GM12878 (cell line): ENCODE results near the gene SNHG17. TPM values are rescaled to one million over a fixed set of nuclear protein-coding genes. Genes with fewer than 3 reads are reported as not detected.
A peak's percentile ranks its signal among the peaks of the same experiment; 100 is the strongest.

Source experiments
- ATF7 ChIP-seq: fragments of 450-650 bp; IDR thresholded peaks from 2 replicates; pipeline ENCODE4 v1.6.1; 2016; ENCODE audit warnings: low read depth, mild to moderate bottlenecking
- BACH1 ChIP-seq: fragments of 450-650 bp; IDR thresholded peaks from 2 replicates; pipeline ENCODE4 v1.6.1; 2017; ENCODE audit warnings: mild to moderate bottlenecking, borderline replicate concordance
- CBFB ChIP-seq: IDR thresholded peaks from 2 replicates; pipeline ENCODE4 v1.6.1; 2016; ENCODE audit warnings: antibody characterized with exemption, low read depth
- DPF2 ChIP-seq: fragments of 450-650 bp; IDR thresholded peaks from 2 replicates; pipeline ENCODE4 v1.6.1; 2017; ENCODE audit warnings: mild to moderate bottlenecking
- EZH2 ChIP-seq: IDR thresholded peaks from 2 replicates; pipeline ENCODE4 v1.6.1; 2012; ENCODE audit warnings: low read depth, mild to moderate bottlenecking, control low read depth, inconsistent platforms, low read length, borderline replicate concordance; ENCODE audit not compliant: control insufficient read depth
- MXI1 ChIP-seq: fragments of 150-350 bp; IDR thresholded peaks from 2 replicates; pipeline ENCODE4 v1.6.1; 2011; ENCODE audit warnings: low read depth, mild to moderate bottlenecking, inconsistent platforms, low read length, improper control_type of control experiment
- MYB ChIP-seq: fragments of 150-350 bp; IDR thresholded peaks from 2 replicates; pipeline ENCODE4 v1.6.1; 2014; ENCODE audit warnings: mild to moderate bottlenecking, low read depth, low read length, borderline replicate concordance
- MYC ChIP-seq: IDR thresholded peaks from 2 replicates; pipeline ENCODE4 v1.6.1; 2011; ENCODE audit warnings: mild to moderate bottlenecking, low read length, moderate library complexity, inconsistent platforms; ENCODE audit not compliant: insufficient read depth, insufficient replicate concordance, insufficient read length, severe bottlenecking
- NFYA ChIP-seq: IDR thresholded peaks from 2 replicates; pipeline ENCODE4 v1.6.1; 2011; ENCODE audit warnings: low read depth, mild to moderate bottlenecking, low read length, improper control_type of control experiment, borderline replicate concordance
- SPI1 ChIP-seq: IDR thresholded peaks from 2 replicates; pipeline ENCODE4 v1.6.1; 2011; ENCODE audit warnings: low read depth, mild to moderate bottlenecking, low read length, moderate library complexity, borderline replicate concordance; ENCODE audit not compliant: insufficient read depth
- WRNIP1 ChIP-seq: IDR thresholded peaks from 2 replicates; pipeline ENCODE4 v1.6.1; 2011; ENCODE audit warnings: low read depth, low read length, improper control_type of control experiment, borderline replicate concordance
- ZBED1 ChIP-seq: IDR thresholded peaks from 2 replicates; pipeline ENCODE4 v1.6.1; 2016; ENCODE audit warnings: borderline replicate concordance
- polyA plus RNA-seq, 11 experiments: library from polyadenylated mRNA; depleted of rRNA in 4 of 11; unstranded in 6 of 11; stranded (reverse) in 5 of 11; fragments of >200 nt; fragmentation: Nextera tagmentation in 4 of 11; fragmentation: Illumina TruSeq in 1 of 11; extraction: Ambion mirVana in 4 of 11; extraction: Trizol in 1 of 11; gene quantifications; 1 replicate in 1 of 11; 2 replicates in 10 of 11; pipeline versions ENCODE4 v1.2.1 to v1.2.3, GENCODE V29; 2011 to 2016; ENCODE audit warnings: inconsistent platforms in 2 of 11, missing spikeins in 2 of 11, low read depth in 1 of 11
- total RNA-seq, 4 experiments: library from RNA; depleted of rRNA in 3 of 4; stranded (reverse); fragments of >200 nt in 3 of 4; fragmentation: Illumina TruSeq in 1 of 4; extraction: Trizol in 1 of 4; gene quantifications; 2 replicates each; pipeline versions ENCODE4 v1.2.1 to v1.2.3, GENCODE V29; 2013 to 2021
- TF ChIP-seq, protein P1 (sequence below): IDR thresholded peaks from 2 replicates; pipeline ENCODE4 v1.6.1; 2012; ENCODE audit warnings: low read length, inconsistent platforms
- TF ChIP-seq, protein P2 (sequence below): IDR thresholded peaks from 2 replicates; pipeline ENCODE4 v1.6.1; 2012; ENCODE audit warnings: low read depth, low read length, improper control_type of control experiment
- TF ChIP-seq, protein P3 (sequence below): IDR thresholded peaks from 2 replicates; pipeline ENCODE4 v1.6.1; 2011; ENCODE audit warnings: borderline replicate concordance, low read depth, mild to moderate bottlenecking, moderate library complexity, low read length; ENCODE audit not compliant: insufficient read depth, poor library complexity, severe bottlenecking
- TF ChIP-seq, protein P4 (sequence below): IDR thresholded peaks from 2 replicates; pipeline ENCODE4 v1.6.1; 2011; ENCODE audit warnings: borderline replicate concordance, low read depth, mild to moderate bottlenecking, moderate library complexity, mixed read lengths, low read length; ENCODE audit not compliant: insufficient read depth; ENCODE audit errors: extremely low read length
- TF ChIP-seq, protein P5 (sequence below): IDR thresholded peaks from 2 replicates; pipeline ENCODE4 v1.6.1; 2011; ENCODE audit warnings: low read depth, mild to moderate bottlenecking, low read length, moderate library complexity, borderline replicate concordance; ENCODE audit errors: extremely low read depth
- TF ChIP-seq, protein P6 (sequence below): IDR thresholded peaks from 2 replicates; pipeline ENCODE4 v1.6.1; 2012; ENCODE audit warnings: mild to moderate bottlenecking, low read depth, low read length

The SNHG17 gene
- total and polyA plus RNA-seq, 10 of the 15 experiments (the other 5 are each of a cell fraction or from before 2014, with no cell fraction given), result 20.8 to 63.0 (median 33.9) TPM

DNA sequence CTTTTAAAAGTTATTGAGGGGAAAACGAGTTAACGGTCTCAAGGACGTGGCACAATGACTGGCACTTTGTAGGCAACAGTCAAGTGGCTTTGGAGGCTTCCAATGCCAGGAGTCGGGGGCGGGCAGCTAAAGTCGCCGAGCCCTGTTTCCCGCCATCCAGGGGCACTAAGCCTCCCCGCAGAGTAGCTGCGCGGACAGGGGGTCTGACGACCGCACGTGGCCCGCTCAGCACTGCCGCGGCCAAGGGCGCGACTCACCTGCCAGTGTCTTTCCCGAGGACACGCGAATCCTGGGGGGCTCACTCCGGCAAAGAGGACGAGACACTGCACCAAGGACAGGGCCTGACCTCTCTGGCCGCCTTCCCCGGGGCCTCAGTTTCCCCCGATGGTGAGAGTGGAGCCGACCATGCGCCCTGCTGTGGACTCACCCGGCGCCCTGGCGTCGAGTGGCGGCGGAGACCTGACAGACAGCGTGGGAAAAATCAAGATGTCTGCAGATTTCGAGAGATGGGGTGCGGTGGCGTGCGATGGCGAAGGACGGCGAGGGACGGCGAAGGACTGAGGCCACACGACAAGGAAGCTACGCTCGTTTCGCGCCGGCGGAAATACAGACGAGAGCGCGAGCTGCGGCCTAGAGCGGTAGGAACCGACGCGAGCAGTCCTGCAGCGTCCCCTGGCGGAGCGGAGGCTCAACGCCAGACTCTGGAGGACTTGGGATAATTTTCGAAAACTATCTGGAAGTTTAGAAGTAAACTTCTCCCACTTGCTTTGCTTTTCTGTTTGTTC is at the start of gene SNHG17 (continued):
- TF ChIP-seq, protein P1, sequence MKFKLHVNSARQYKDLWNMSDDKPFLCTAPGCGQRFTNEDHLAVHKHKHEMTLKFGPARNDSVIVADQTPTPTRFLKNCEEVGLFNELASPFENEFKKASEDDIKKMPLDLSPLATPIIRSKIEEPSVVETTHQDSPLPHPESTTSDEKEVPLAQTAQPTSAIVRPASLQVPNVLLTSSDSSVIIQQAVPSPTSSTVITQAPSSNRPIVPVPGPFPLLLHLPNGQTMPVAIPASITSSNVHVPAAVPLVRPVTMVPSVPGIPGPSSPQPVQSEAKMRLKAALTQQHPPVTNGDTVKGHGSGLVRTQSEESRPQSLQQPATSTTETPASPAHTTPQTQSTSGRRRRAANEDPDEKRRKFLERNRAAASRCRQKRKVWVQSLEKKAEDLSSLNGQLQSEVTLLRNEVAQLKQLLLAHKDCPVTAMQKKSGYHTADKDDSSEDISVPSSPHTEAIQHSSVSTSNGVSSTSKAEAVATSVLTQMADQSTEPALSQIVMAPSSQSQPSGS, result peak; percentile 23; the same call in 1 of the 2 replicates
- TF ChIP-seq SPI1 (no peak), CBFB (peak; percentile 95; the same call in 1 of the 2 replicates), MYB (no peak), MXI1 (peak; percentile 98), MYC (peak; percentile 100), EZH2 (no peak), ATF7 (peak; percentile 44; the same call in 1 of the 2 replicates), ZBED1 (no peak; the same call in 1 of the 2 replicates), BACH1 (peak; percentile 45; the same call in 1 of the 2 replicates), DPF2 (peak; percentile 77; the same call in 1 of the 2 replicates), WRNIP1 (peak; percentile 94; the same call in 1 of the 2 replicates), NFYA (no peak)
- TF ChIP-seq, protein P2, sequence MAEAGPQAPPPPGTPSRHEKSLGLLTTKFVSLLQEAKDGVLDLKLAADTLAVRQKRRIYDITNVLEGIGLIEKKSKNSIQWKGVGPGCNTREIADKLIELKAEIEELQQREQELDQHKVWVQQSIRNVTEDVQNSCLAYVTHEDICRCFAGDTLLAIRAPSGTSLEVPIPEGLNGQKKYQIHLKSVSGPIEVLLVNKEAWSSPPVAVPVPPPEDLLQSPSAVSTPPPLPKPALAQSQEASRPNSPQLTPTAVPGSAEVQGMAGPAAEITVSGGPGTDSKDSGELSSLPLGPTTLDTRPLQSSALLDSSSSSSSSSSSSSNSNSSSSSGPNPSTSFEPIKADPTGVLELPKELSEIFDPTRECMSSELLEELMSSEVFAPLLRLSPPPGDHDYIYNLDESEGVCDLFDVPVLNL, result peak; percentile 76
- TF ChIP-seq, protein P3, sequence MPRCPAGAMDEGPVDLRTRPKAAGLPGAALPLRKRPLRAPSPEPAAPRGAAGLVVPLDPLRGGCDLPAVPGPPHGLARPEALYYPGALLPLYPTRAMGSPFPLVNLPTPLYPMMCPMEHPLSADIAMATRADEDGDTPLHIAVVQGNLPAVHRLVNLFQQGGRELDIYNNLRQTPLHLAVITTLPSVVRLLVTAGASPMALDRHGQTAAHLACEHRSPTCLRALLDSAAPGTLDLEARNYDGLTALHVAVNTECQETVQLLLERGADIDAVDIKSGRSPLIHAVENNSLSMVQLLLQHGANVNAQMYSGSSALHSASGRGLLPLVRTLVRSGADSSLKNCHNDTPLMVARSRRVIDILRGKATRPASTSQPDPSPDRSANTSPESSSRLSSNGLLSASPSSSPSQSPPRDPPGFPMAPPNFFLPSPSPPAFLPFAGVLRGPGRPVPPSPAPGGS, result peak; percentile 38
- TF ChIP-seq, protein P4, sequence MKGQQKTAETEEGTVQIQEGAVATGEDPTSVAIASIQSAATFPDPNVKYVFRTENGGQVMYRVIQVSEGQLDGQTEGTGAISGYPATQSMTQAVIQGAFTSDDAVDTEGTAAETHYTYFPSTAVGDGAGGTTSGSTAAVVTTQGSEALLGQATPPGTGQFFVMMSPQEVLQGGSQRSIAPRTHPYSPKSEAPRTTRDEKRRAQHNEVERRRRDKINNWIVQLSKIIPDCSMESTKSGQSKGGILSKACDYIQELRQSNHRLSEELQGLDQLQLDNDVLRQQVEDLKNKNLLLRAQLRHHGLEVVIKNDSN, result no peak
- TF ChIP-seq, protein P5, sequence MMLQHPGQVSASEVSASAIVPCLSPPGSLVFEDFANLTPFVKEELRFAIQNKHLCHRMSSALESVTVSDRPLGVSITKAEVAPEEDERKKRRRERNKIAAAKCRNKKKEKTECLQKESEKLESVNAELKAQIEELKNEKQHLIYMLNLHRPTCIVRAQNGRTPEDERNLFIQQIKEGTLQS, result 0 out of 2 replicates have a peak, but pooled peaks have one; percentile 19
- TF ChIP-seq, protein P6, sequence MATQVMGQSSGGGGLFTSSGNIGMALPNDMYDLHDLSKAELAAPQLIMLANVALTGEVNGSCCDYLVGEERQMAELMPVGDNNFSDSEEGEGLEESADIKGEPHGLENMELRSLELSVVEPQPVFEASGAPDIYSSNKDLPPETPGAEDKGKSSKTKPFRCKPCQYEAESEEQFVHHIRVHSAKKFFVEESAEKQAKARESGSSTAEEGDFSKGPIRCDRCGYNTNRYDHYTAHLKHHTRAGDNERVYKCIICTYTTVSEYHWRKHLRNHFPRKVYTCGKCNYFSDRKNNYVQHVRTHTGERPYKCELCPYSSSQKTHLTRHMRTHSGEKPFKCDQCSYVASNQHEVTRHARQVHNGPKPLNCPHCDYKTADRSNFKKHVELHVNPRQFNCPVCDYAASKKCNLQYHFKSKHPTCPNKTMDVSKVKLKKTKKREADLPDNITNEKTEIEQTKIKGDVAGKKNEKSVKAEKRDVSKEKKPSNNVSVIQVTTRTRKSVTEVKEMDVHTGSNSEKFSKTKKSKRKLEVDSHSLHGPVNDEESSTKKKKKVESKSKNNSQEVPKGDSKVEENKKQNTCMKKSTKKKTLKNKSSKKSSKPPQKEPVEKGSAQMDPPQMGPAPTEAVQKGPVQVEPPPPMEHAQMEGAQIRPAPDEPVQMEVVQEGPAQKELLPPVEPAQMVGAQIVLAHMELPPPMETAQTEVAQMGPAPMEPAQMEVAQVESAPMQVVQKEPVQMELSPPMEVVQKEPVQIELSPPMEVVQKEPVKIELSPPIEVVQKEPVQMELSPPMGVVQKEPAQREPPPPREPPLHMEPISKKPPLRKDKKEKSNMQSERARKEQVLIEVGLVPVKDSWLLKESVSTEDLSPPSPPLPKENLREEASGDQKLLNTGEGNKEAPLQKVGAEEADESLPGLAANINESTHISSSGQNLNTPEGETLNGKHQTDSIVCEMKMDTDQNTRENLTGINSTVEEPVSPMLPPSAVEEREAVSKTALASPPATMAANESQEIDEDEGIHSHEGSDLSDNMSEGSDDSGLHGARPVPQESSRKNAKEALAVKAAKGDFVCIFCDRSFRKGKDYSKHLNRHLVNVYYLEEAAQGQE, result peak; percentile 50; the same call in 1 of the 2 replicates
